ENCODE measurements around the gene OR7A10.

The OR7A10 gene

GRCh38 chr19:14840206-14840605, 8.5 kb downstream of the OR7A10 start:
- Histone ChIP-seq H3K27me3 (ENCODE audit: control insufficient read depth in 1 of 2, insufficient read depth in 1 of 2, low read length in 2 of 2) (peaks cover 0 to 13% of the 10 kb centered on the region in 2 experiments), H3K14ac (ENCODE audit: low read length in 2 of 2) (no peak overlapping the region), H3K4me3 (ENCODE audit: insufficient read depth in 1 of 2, low read depth in 1 of 2, low read length in 2 of 2) (no peak overlapping the region), H4K8ac (ENCODE audit: low read length) (no peak overlapping the region), H3K9ac (ENCODE audit: low read length) (no peak overlapping the region), H4K91ac (ENCODE audit: low read length) (no peak overlapping the region), H3K4me2 (ENCODE audit: low read length, poor library complexity, severe bottlenecking) (no peak overlapping the region), H2BK12ac (ENCODE audit: low read length in 2 of 2) (no peak overlapping the region), H2BK15ac (ENCODE audit: low read depth, poor library complexity, severe bottlenecking) (no peak overlapping the region), H3K79me1 (replicated peaks; ENCODE audit: low read length, poor library complexity, severe bottlenecking) (no peaks in the 10 kb centered on the region), H2BK120ac (ENCODE audit: low read depth, low read length) (no peak overlapping the region), H2AFZ (ENCODE audit: low read depth, low read length) (no peak overlapping the region), H3K4me1 (ENCODE audit: control insufficient read depth, insufficient read depth, low read depth, low read length) (no peaks in the 10 kb centered on the region), H2AK5ac (ENCODE audit: low read length, severe bottlenecking) (no peak overlapping the region), H3K18ac (ENCODE audit: low read depth in 1 of 2, low read length in 2 of 2) (no peak overlapping the region), H3K27ac (ENCODE audit: low read length, poor library complexity, severe bottlenecking) (no peak overlapping the region), H3K23ac (ENCODE audit: low read length in 2 of 2) (no peak overlapping the region), H3K4ac (ENCODE audit: low read depth in 1 of 2, low read length in 2 of 2) (no peak overlapping the region), H3K9me3 (ENCODE audit: control insufficient read depth, low read length) (no peaks in the 10 kb centered on the region), H3K36me3 (ENCODE audit: control insufficient read depth in 1 of 2, insufficient read depth in 2 of 2, low read depth in 1 of 2, low read length in 2 of 2) (no peaks in the 10 kb centered on the region), H2BK5ac (ENCODE audit: low read depth, low read length, poor library complexity, severe bottlenecking) (no peak overlapping the region)
- WGBS = no CpG with 5 or more reads among the region's 1 CpG
- DNase-seq = no peak

GRCh38 chr19:14837391-14837790, 11.3 kb downstream of the OR7A10 start:
- 41% methylated on average over 4 of the region's 4 CpGs for WGBS
- H3K9me3 ChIP-seq (ENCODE audit: control insufficient read depth, low read length) = no peaks in the 10 kb centered on the region
- H3K4me2 ChIP-seq (ENCODE audit: low read length, poor library complexity, severe bottlenecking) = no peak overlapping the region

GRCh38 chr19:14835011-14835410, 13.7 kb downstream of the OR7A10 start, which contains the start of the genes OR7A5 and OR7C1:
TSS of gene OR7A5 (minus strand) at chr19:14835185. CDS start at chr19:14828241, 6,944 bp downstream.
TSS of gene OR7C1 (minus strand) at chr19:14835185. CDS start at chr19:14800136, 35,049 bp downstream.
- Histone ChIP-seq H3K4me1 (ENCODE audit: control insufficient read depth, insufficient read depth, low read depth, low read length) (no peaks in the 10 kb centered on the region), H3K23ac (ENCODE audit: low read length in 2 of 2) (no peak within 1 kb of the TSS), H2AK5ac (ENCODE audit: low read length, severe bottlenecking) (no peak within 1 kb of the TSS), H2AFZ (ENCODE audit: low read depth, low read length) (no peak within 1 kb of the TSS), H3K79me1 (replicated peaks; ENCODE audit: low read length, poor library complexity, severe bottlenecking) (no peaks in the 10 kb centered on the region), H2BK15ac (ENCODE audit: low read depth, poor library complexity, severe bottlenecking) (no peak within 1 kb of the TSS), H3K14ac (ENCODE audit: low read length in 2 of 2) (no peak within 1 kb of the TSS), H3K4me3 (ENCODE audit: insufficient read depth in 1 of 2, low read depth in 1 of 2, low read length in 2 of 2) (no peak within 1 kb of the TSS), H4K91ac (ENCODE audit: low read length) (no peak within 1 kb of the TSS), H3K27me3 (ENCODE audit: control insufficient read depth in 1 of 2, insufficient read depth in 1 of 2, low read length in 2 of 2) (peaks cover 0 to 9% of the 10 kb centered on the region in 2 experiments), H3K36me3 (ENCODE audit: control insufficient read depth in 1 of 2, insufficient read depth in 2 of 2, low read depth in 1 of 2, low read length in 2 of 2) (no peaks in the 10 kb centered on the region), H3K4me2 (ENCODE audit: low read length, poor library complexity, severe bottlenecking) (no peak within 1 kb of the TSS), H2BK120ac (ENCODE audit: low read depth, low read length) (no peak within 1 kb of the TSS), H3K4ac (ENCODE audit: low read depth in 1 of 2, low read length in 2 of 2) (no peak within 1 kb of the TSS), H3K9ac (ENCODE audit: low read length) (no peak within 1 kb of the TSS), H2BK5ac (ENCODE audit: low read depth, low read length, poor library complexity, severe bottlenecking) (no peak within 1 kb of the TSS), H3K9me3 (ENCODE audit: control insufficient read depth, low read length) (no peaks in the 10 kb centered on the region), H4K8ac (ENCODE audit: low read length) (no peak within 1 kb of the TSS), H3K18ac (ENCODE audit: low read depth in 1 of 2, low read length in 2 of 2) (no peak within 1 kb of the TSS), H3K27ac (ENCODE audit: low read length, poor library complexity, severe bottlenecking) (no peak within 1 kb of the TSS), H2BK12ac (ENCODE audit: low read length in 2 of 2) (no peak within 1 kb of the TSS)
- no peak for DNase-seq
- WGBS = 50% methylated on average over 1 of the region's 1 CpG

More at GRCh38 chr19:14837391-14837790, 11.3 kb downstream of the OR7A10 start:
- Histone ChIP-seq H3K36me3 (ENCODE audit: control insufficient read depth in 1 of 2, insufficient read depth in 2 of 2, low read depth in 1 of 2, low read length in 2 of 2) (no peaks in the 10 kb centered on the region), H3K14ac (ENCODE audit: low read length in 2 of 2) (no peak overlapping the region), H4K91ac (ENCODE audit: low read length) (no peak overlapping the region), H3K27me3 (ENCODE audit: control insufficient read depth in 1 of 2, insufficient read depth in 1 of 2, low read length in 2 of 2) (peaks cover 0 to 9% of the 10 kb centered on the region in 2 experiments), H2AFZ (ENCODE audit: low read depth, low read length) (no peak overlapping the region), H3K27ac (ENCODE audit: low read length, poor library complexity, severe bottlenecking) (no peak overlapping the region), H3K9ac (ENCODE audit: low read length) (no peak overlapping the region), H3K18ac (ENCODE audit: low read depth in 1 of 2, low read length in 2 of 2) (no peak overlapping the region), H2BK120ac (ENCODE audit: low read depth, low read length) (no peak overlapping the region), H3K4ac (ENCODE audit: low read depth in 1 of 2, low read length in 2 of 2) (no peak overlapping the region), H3K23ac (ENCODE audit: low read length in 2 of 2) (no peak overlapping the region), H2BK15ac (ENCODE audit: low read depth, poor library complexity, severe bottlenecking) (no peak overlapping the region), H2AK5ac (ENCODE audit: low read length, severe bottlenecking) (no peak overlapping the region), H2BK5ac (ENCODE audit: low read depth, low read length, poor library complexity, severe bottlenecking) (no peak overlapping the region), H3K4me3 (ENCODE audit: insufficient read depth in 1 of 2, low read depth in 1 of 2, low read length in 2 of 2) (no peak overlapping the region), H3K4me1 (ENCODE audit: control insufficient read depth, insufficient read depth, low read depth, low read length) (no peaks in the 10 kb centered on the region), H4K8ac (ENCODE audit: low read length) (no peak overlapping the region), H3K79me1 (replicated peaks; ENCODE audit: low read length, poor library complexity, severe bottlenecking) (no peaks in the 10 kb centered on the region), H2BK12ac (ENCODE audit: low read length in 2 of 2) (no peak overlapping the region)
- no peak for DNase-seq

- no peak overlapping the region for H2BK15ac ChIP-seq (ENCODE audit: low read depth, poor library complexity, severe bottlenecking)
These were observed 18.0 kb downstream of the OR7A10 start for GRCh38 chr19:14830702-14831101.

More at GRCh38 chr19:14830702-14831101, 18.0 kb downstream of the OR7A10 start:
- H3K23ac ChIP-seq (ENCODE audit: low read length in 2 of 2) = no peak overlapping the region
- no peaks in the 10 kb centered on the region for H3K4me1 ChIP-seq (ENCODE audit: control insufficient read depth, insufficient read depth, low read depth, low read length)
- no peak overlapping the region for H2AFZ ChIP-seq (ENCODE audit: low read depth, low read length)
- H3K14ac ChIP-seq (ENCODE audit: low read length in 2 of 2) = no peak overlapping the region
- H3K4ac ChIP-seq (ENCODE audit: low read depth in 1 of 2, low read length in 2 of 2) = no peak overlapping the region
- no peak overlapping the region for H2BK120ac ChIP-seq (ENCODE audit: low read depth, low read length)
- H3K18ac ChIP-seq (ENCODE audit: low read depth in 1 of 2, low read length in 2 of 2) = no peak overlapping the region
- H2BK5ac ChIP-seq (ENCODE audit: low read depth, low read length, poor library complexity, severe bottlenecking) = no peak overlapping the region
- H3K9ac ChIP-seq (ENCODE audit: low read length) = no peak overlapping the region
- WGBS = 75% methylated on average over 4 of the region's 4 CpGs
- peaks cover 0 to 5% of the 10 kb centered on the region in 2 experiments for H3K27me3 ChIP-seq (ENCODE audit: control insufficient read depth in 1 of 2, insufficient read depth in 1 of 2, low read length in 2 of 2)
- DNase-seq = no peak
- H3K4me3 ChIP-seq (ENCODE audit: insufficient read depth in 1 of 2, low read depth in 1 of 2, low read length in 2 of 2) = no peak overlapping the region
- H3K27ac ChIP-seq (ENCODE audit: low read length, poor library complexity, severe bottlenecking) = no peak overlapping the region
- H2AK5ac ChIP-seq (ENCODE audit: low read length, severe bottlenecking) = no peak overlapping the region
- H3K36me3 ChIP-seq (ENCODE audit: control insufficient read depth in 1 of 2, insufficient read depth in 2 of 2, low read depth in 1 of 2, low read length in 2 of 2) = no peaks in the 10 kb centered on the region
- no peaks in the 10 kb centered on the region for H3K9me3 ChIP-seq (ENCODE audit: control insufficient read depth, low read length)
- H2BK12ac ChIP-seq (ENCODE audit: low read length in 2 of 2) = no peak overlapping the region
- H3K79me1 ChIP-seq (replicated peaks; ENCODE audit: low read length, poor library complexity, severe bottlenecking) = no peaks in the 10 kb centered on the region
- no peak overlapping the region for H4K91ac ChIP-seq (ENCODE audit: low read length)
- H4K8ac ChIP-seq (ENCODE audit: low read length) = no peak overlapping the region
- no peak overlapping the region for H3K4me2 ChIP-seq (ENCODE audit: low read length, poor library complexity, severe bottlenecking)
